Measurements from ENCODE around the gene TBC1D1. TPM values are rescaled to one million over a fixed set of nuclear protein-coding genes. Genes with fewer than 3 reads are reported as not detected.

Gene TBC1D1
- total RNA-seq, 1 donor from 2014 or later: 133 TPM

- Histone ChIP-seq H3K4me3 (ENCODE audit: low read depth, low read length) (no peak overlapping the region), H3K36me3 (ENCODE audit: control insufficient read depth, insufficient read depth, low read length) (peaks cover 1% of the 10 kb centered on the region), H3K27me3 (ENCODE audit: control insufficient read depth, insufficient read depth, low read length) (no peaks in the 10 kb centered on the region)
- TF ChIP-seq CTCF (IDR thresholded peaks at IDR 0.05; ENCODE audit: insufficient read depth, low read length, poor library complexity, severe bottlenecking): no peak
- no peak for DNase-seq (ENCODE audit: low read depth)
Observed at GRCh38 chr4:38113132-38113531, 222.2 kb downstream of the TBC1D1 start.

DNA sequence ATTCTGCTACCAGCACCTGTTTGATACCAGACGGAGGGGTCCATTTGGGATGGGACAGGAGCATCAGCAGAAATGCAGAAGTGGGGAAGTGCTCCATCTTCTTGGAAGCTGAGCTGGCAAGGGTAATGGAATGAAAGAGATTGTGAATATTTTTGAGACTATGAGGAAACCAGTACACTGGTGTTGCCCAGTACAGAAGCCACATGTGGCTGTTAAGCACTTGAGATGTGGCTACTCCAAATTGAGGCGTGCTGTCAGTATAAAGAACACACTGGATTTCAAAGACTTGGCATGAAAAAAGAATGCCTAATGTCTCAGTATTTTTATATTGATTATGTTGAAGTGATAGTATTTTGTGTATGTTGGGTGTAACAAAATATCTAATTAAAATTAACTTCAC lies 222.7 kb downstream of the TBC1D1 start:
- no peak overlapping the region for H3K4me3 ChIP-seq (ENCODE audit: low read depth, low read length)
- no peaks in the 10 kb centered on the region for H3K27me3 ChIP-seq (ENCODE audit: control insufficient read depth, insufficient read depth, low read length)
- DNase-seq (ENCODE audit: low read depth): no peak
- H3K36me3 ChIP-seq (ENCODE audit: control insufficient read depth, insufficient read depth, low read length): peaks cover 3% of the 10 kb centered on the region
- no peak for TF ChIP-seq CTCF (IDR thresholded peaks at IDR 0.05; ENCODE audit: insufficient read depth, low read length, poor library complexity, severe bottlenecking)

GRCh38 chr4:38114386-38115150 lies 223.7 kb downstream of the TBC1D1 start:
- TF ChIP-seq CTCF (IDR thresholded peaks at IDR 0.05; ENCODE audit: insufficient read depth, low read length, poor library complexity, severe bottlenecking): no peak
- H3K4me3 ChIP-seq (ENCODE audit: low read depth, low read length): no peak overlapping the region
- H3K27me3 ChIP-seq (ENCODE audit: control insufficient read depth, insufficient read depth, low read length): no peaks in the 10 kb centered on the region
- no peak for DNase-seq (ENCODE audit: low read depth)
- peaks cover 3% of the 10 kb centered on the region for H3K36me3 ChIP-seq (ENCODE audit: control insufficient read depth, insufficient read depth, low read length)

- peaks cover 3% of the 10 kb centered on the region for H3K36me3 ChIP-seq (ENCODE audit: control insufficient read depth, insufficient read depth, low read length)
- no peak for DNase-seq (ENCODE audit: low read depth)
- no peaks in the 10 kb centered on the region for H3K27me3 ChIP-seq (ENCODE audit: control insufficient read depth, insufficient read depth, low read length)
- no peak overlapping the region for H3K4me3 ChIP-seq (ENCODE audit: low read depth, low read length)
- TF ChIP-seq CTCF (IDR thresholded peaks at IDR 0.05; ENCODE audit: insufficient read depth, low read length, poor library complexity, severe bottlenecking): no peak
Observed at GRCh38 chr4:38115601-38116000, 224.7 kb downstream of the TBC1D1 start.

- no peak overlapping the region for H3K4me3 ChIP-seq (ENCODE audit: low read depth, low read length)
- H3K36me3 ChIP-seq (ENCODE audit: control insufficient read depth, insufficient read depth, low read length): peaks cover 3% of the 10 kb centered on the region
- TF ChIP-seq CTCF (IDR thresholded peaks at IDR 0.05; ENCODE audit: insufficient read depth, low read length, poor library complexity, severe bottlenecking): no peak
- H3K27me3 ChIP-seq (ENCODE audit: control insufficient read depth, insufficient read depth, low read length): no peaks in the 10 kb centered on the region
- DNase-seq (ENCODE audit: low read depth): no peak
Observed at GRCh38 chr4:38117591-38117990, 226.7 kb downstream of the TBC1D1 start.
